ENCODE data around the gene PPM1E.

The PPM1E gene

DNA sequence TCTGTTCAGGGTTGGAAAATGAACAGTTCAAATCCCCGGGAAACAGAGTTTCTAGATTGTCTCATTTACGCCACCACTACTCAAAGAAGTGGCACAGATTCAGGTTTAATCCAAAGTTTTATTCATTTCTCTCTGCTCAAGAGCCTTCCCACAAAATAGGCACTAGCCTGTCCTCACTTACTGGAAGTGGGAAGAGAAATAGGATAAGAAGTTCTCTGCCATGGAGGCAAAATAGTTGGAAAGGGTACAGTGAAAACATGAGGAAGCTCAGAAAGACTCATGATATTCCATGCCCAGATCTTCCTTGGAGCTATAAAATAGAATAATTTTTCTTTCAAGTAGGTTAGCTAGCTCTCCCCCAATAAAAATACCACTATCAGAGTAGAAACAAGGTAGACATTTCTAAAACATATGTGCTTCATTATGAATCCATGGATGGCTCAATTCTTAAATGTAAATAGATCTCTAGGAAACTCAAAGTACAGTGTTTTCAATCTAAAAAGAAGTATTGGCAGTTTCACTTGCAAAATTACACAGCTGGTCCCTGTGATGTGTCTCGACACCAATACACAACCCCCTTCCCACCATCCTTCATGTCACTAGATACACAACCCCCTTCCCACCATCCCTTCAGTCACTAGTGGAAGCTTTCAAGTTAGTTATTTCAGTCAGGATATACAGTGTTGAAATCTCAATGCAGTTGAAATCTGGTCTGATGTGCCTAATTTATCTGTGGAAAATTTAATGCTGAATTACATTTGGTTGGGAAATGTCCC lies 225.2 kb downstream of the PPM1E start:
- no peak for DNase-seq (ENCODE audit: low spot score)
- in situ Hi-C loops (cut with MboI; ENCODE audit: low pct_unique_long_range_greater_than_20kb, low sequenced_read_pairs, unreplicated experiment): no loop called here
- TF ChIP-seq, protein P1, sequence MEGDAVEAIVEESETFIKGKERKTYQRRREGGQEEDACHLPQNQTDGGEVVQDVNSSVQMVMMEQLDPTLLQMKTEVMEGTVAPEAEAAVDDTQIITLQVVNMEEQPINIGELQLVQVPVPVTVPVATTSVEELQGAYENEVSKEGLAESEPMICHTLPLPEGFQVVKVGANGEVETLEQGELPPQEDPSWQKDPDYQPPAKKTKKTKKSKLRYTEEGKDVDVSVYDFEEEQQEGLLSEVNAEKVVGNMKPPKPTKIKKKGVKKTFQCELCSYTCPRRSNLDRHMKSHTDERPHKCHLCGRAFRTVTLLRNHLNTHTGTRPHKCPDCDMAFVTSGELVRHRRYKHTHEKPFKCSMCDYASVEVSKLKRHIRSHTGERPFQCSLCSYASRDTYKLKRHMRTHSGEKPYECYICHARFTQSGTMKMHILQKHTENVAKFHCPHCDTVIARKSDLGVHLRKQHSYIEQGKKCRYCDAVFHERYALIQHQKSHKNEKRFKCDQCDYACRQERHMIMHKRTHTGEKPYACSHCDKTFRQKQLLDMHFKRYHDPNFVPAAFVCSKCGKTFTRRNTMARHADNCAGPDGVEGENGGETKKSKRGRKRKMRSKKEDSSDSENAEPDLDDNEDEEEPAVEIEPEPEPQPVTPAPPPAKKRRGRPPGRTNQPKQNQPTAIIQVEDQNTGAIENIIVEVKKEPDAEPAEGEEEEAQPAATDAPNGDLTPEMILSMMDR (IDR thresholded peaks at IDR 0.05; ENCODE audit: extremely low read depth, insufficient read depth, missing control alignments): no peak

- TF ChIP-seq, protein P1 (IDR thresholded peaks at IDR 0.05; ENCODE audit: extremely low read depth, insufficient read depth, missing control alignments): no peak
- DNase-seq (ENCODE audit: low spot score): no peak
- in situ Hi-C loops (cut with MboI; ENCODE audit: low pct_unique_long_range_greater_than_20kb, low sequenced_read_pairs, unreplicated experiment): no loop called here
Observed at GRCh38 chr17:58982626-58983025, 227.0 kb downstream of the PPM1E start.

DNA sequence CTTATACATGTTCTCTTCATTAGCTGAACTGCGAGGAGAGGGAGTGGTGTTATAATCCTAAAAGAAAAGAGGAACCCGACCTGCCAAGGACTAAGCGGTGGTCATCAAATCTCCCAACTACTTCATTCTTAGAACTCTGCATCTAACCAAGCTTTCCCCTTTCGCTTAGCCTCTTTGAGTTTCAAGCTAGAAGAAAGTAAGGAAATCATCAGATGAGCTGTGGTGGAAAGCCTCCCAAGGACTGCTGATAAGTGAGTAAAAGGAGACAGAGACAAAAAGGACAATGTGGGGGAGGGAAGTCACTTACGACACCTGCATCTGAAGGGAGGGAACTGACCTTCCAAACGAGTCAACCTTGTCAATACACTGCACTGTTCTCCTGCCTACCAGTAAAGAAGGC lies 229.7 kb downstream of the PPM1E start:
- in situ Hi-C loops (cut with MboI; ENCODE audit: low pct_unique_long_range_greater_than_20kb, low sequenced_read_pairs, unreplicated experiment): no loop called here
- TF ChIP-seq, protein P1 (IDR thresholded peaks at IDR 0.05; ENCODE audit: extremely low read depth, insufficient read depth, missing control alignments): no peak
- no peak for DNase-seq (ENCODE audit: low spot score)

GRCh38 chr17:58985971-58986370 lies 230.3 kb downstream of the PPM1E start:
- no peak for DNase-seq (ENCODE audit: low spot score)
- TF ChIP-seq, protein P1 (IDR thresholded peaks at IDR 0.05; ENCODE audit: extremely low read depth, insufficient read depth, missing control alignments): no peak
- in situ Hi-C loops (cut with MboI; ENCODE audit: low pct_unique_long_range_greater_than_20kb, low sequenced_read_pairs, unreplicated experiment): no loop called here

DNA sequence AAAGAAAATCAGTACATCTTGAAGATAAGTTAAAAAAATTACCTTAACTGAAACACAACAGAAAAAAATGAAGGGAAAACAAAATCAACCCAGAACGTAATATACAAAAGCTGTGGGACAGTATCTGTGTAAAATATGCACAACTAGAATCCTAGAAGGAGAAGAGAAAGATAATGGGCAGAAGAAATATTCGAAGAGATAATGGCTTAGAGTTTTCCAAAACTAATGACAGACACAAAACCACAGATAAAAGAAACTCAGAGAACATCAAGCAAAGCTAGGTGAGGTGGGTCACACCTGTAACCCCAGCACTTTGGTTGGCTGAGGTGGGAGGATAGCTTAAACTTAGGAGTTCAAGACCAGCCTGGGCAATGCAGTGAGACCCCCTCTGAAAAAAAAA lies 234.0 kb downstream of the PPM1E start:
- DNase-seq (ENCODE audit: low spot score): no peak
- in situ Hi-C loops (cut with MboI; ENCODE audit: low pct_unique_long_range_greater_than_20kb, low sequenced_read_pairs, unreplicated experiment): no loop called here
- TF ChIP-seq, protein P1 (IDR thresholded peaks at IDR 0.05; ENCODE audit: extremely low read depth, insufficient read depth, missing control alignments): no peak

GRCh38 chr17:58991718-58992331 lies 236.2 kb downstream of the PPM1E start:
- peak; percentile 30 for DNase-seq (ENCODE audit: low spot score)
- in situ Hi-C loops (cut with MboI; ENCODE audit: low pct_unique_long_range_greater_than_20kb, low sequenced_read_pairs, unreplicated experiment): no loop called here
- TF ChIP-seq, protein P1 (IDR thresholded peaks at IDR 0.05; ENCODE audit: extremely low read depth, insufficient read depth, missing control alignments): no peak

Measured in GM13977 (cell line).